ENCODE data around the gene PACRG.

Gene PACRG

GRCh38 chr6:162825597-162825996 is 97.8 kb downstream of the PACRG start:
- no peaks in the 10 kb centered on the region for H3K4me1 ChIP-seq (ENCODE audit: control insufficient read depth, insufficient read depth, low read length)
- no peaks in the 10 kb centered on the region for H3K36me3 ChIP-seq (ENCODE audit: control insufficient read depth, insufficient read depth, low read length)
- no CpG with 5 or more reads among the region's 6 CpGs for whole genome bisulfite sequencing (ENCODE audit: insufficient coverage, insufficient read length)
- no peak for DNase-seq (ENCODE audit: low read depth, low spot score)
- no peaks in the 10 kb centered on the region for H3K9me3 ChIP-seq (ENCODE audit: control insufficient read depth, insufficient read depth, low read length)
- no peak overlapping the region for H3K27ac ChIP-seq (ENCODE audit: low read length)
- H3K27me3 ChIP-seq (ENCODE audit: control insufficient read depth, insufficient read depth, low read length), result no peaks in the 10 kb centered on the region
- no peak overlapping the region for H3K4me3 ChIP-seq (ENCODE audit: low read length)

- WGBS (ENCODE audit: insufficient coverage, insufficient read length), result no CpG with 5 or more reads among the region's 8 CpGs
Observed at GRCh38 chr6:162829013-162829742, 101.4 kb downstream of the PACRG start.

GRCh38 chr6:162833776-162834175 is 106.0 kb downstream of the PACRG start:
- no peak overlapping the region for H3K27ac ChIP-seq (ENCODE audit: low read length)
- DNase-seq (ENCODE audit: low read depth, low spot score), result no peak
- WGBS (ENCODE audit: insufficient coverage, insufficient read length), result no CpG with 5 or more reads among the region's 4 CpGs

More at GRCh38 chr6:162829013-162829742, 101.4 kb downstream of the PACRG start:
- H3K4me1 ChIP-seq (ENCODE audit: control insufficient read depth, insufficient read depth, low read length), result no peaks in the 10 kb centered on the region
- no peak for DNase-seq (ENCODE audit: low read depth, low spot score)
- H3K9me3 ChIP-seq (ENCODE audit: control insufficient read depth, insufficient read depth, low read length), result no peaks in the 10 kb centered on the region
- H3K27me3 ChIP-seq (ENCODE audit: control insufficient read depth, insufficient read depth, low read length), result no peaks in the 10 kb centered on the region
- H3K27ac ChIP-seq (ENCODE audit: low read length), result no peak overlapping the region
- H3K36me3 ChIP-seq (ENCODE audit: control insufficient read depth, insufficient read depth, low read length), result no peaks in the 10 kb centered on the region
- no peak overlapping the region for H3K4me3 ChIP-seq (ENCODE audit: low read length)

GRCh38 chr6:162845972-162846371 is 118.2 kb downstream of the PACRG start:
- Histone ChIP-seq H3K4me1 (ENCODE audit: control insufficient read depth, insufficient read depth, low read length) (no peaks in the 10 kb centered on the region; the same call in 1 of the 2 replicates), H3K9me3 (ENCODE audit: control insufficient read depth, insufficient read depth, low read length) (no peaks in the 10 kb centered on the region), H3K27me3 (ENCODE audit: control insufficient read depth, insufficient read depth, low read length) (no peaks in the 10 kb centered on the region), H3K27ac (ENCODE audit: low read length) (no peak overlapping the region), H3K36me3 (ENCODE audit: control insufficient read depth, insufficient read depth, low read length) (no peaks in the 10 kb centered on the region), H3K4me3 (ENCODE audit: low read length) (no peak overlapping the region)
- no peak for DNase-seq (ENCODE audit: low read depth, low spot score)
- WGBS (ENCODE audit: insufficient coverage, insufficient read length), result no CpG with 5 or more reads among the region's 9 CpGs

More at GRCh38 chr6:162833776-162834175, 106.0 kb downstream of the PACRG start:
- Histone ChIP-seq H3K36me3 (ENCODE audit: control insufficient read depth, insufficient read depth, low read length) (no peaks in the 10 kb centered on the region), H3K9me3 (ENCODE audit: control insufficient read depth, insufficient read depth, low read length) (no peaks in the 10 kb centered on the region), H3K27me3 (ENCODE audit: control insufficient read depth, insufficient read depth, low read length) (no peaks in the 10 kb centered on the region), H3K4me3 (ENCODE audit: low read length) (no peak overlapping the region), H3K4me1 (ENCODE audit: control insufficient read depth, insufficient read depth, low read length) (no peaks in the 10 kb centered on the region)

GRCh38 chr6:162846723-162847122 is 118.9 kb downstream of the PACRG start:
- no peak overlapping the region for H3K27ac ChIP-seq (ENCODE audit: low read length)
- WGBS (ENCODE audit: insufficient coverage, insufficient read length), result no CpG with 5 or more reads among the region's 6 CpGs

GRCh38 chr6:162849269-162849668 is 121.5 kb downstream of the PACRG start:
- no peaks in the 10 kb centered on the region for H3K36me3 ChIP-seq (ENCODE audit: control insufficient read depth, insufficient read depth, low read length)
- no peak overlapping the region for H3K27ac ChIP-seq (ENCODE audit: low read length)
- H3K27me3 ChIP-seq (ENCODE audit: control insufficient read depth, insufficient read depth, low read length), result no peaks in the 10 kb centered on the region
- H3K4me3 ChIP-seq (ENCODE audit: low read length), result no peak overlapping the region
- no peaks in the 10 kb centered on the region for H3K9me3 ChIP-seq (ENCODE audit: control insufficient read depth, insufficient read depth, low read length)
- DNase-seq (ENCODE audit: low read depth, low spot score), result no peak
- no peaks in the 10 kb centered on the region; the same call in 1 of the 2 replicates for H3K4me1 ChIP-seq (ENCODE audit: control insufficient read depth, insufficient read depth, low read length)
- WGBS (ENCODE audit: insufficient coverage, insufficient read length), result no CpG with 5 or more reads among the region's 4 CpGs

More at GRCh38 chr6:162846723-162847122, 118.9 kb downstream of the PACRG start:
- no peak for DNase-seq (ENCODE audit: low read depth, low spot score)
- Histone ChIP-seq H3K9me3 (ENCODE audit: control insufficient read depth, insufficient read depth, low read length) (no peaks in the 10 kb centered on the region), H3K36me3 (ENCODE audit: control insufficient read depth, insufficient read depth, low read length) (no peaks in the 10 kb centered on the region), H3K4me1 (ENCODE audit: control insufficient read depth, insufficient read depth, low read length) (no peaks in the 10 kb centered on the region; the same call in 1 of the 2 replicates), H3K27me3 (ENCODE audit: control insufficient read depth, insufficient read depth, low read length) (no peaks in the 10 kb centered on the region), H3K4me3 (ENCODE audit: low read length) (no peak overlapping the region)

- H3K27me3 ChIP-seq (ENCODE audit: control insufficient read depth, insufficient read depth, low read length), result no peaks in the 10 kb centered on the region
- no peak overlapping the region for H3K27ac ChIP-seq (ENCODE audit: low read length)
- H3K36me3 ChIP-seq (ENCODE audit: control insufficient read depth, insufficient read depth, low read length), result no peaks in the 10 kb centered on the region
- H3K9me3 ChIP-seq (ENCODE audit: control insufficient read depth, insufficient read depth, low read length), result no peaks in the 10 kb centered on the region
- H3K4me1 ChIP-seq (ENCODE audit: control insufficient read depth, insufficient read depth, low read length), result no peaks in the 10 kb centered on the region; the same call in 1 of the 2 replicates
- H3K4me3 ChIP-seq (ENCODE audit: low read length), result no peak overlapping the region
- no CpG with 5 or more reads among the region's 6 CpGs for WGBS (ENCODE audit: insufficient coverage, insufficient read length)
- DNase-seq (ENCODE audit: low read depth, low spot score), result no peak
Observed at GRCh38 chr6:162852192-162852591, 124.4 kb downstream of the PACRG start.

GRCh38 chr6:162852840-162853577 is 125.2 kb downstream of the PACRG start:
- H3K36me3 ChIP-seq (ENCODE audit: control insufficient read depth, insufficient read depth, low read length), result no peaks in the 10 kb centered on the region
- H3K4me3 ChIP-seq (ENCODE audit: low read length), result no peak overlapping the region
- H3K9me3 ChIP-seq (ENCODE audit: control insufficient read depth, insufficient read depth, low read length), result no peaks in the 10 kb centered on the region
- H3K4me1 ChIP-seq (ENCODE audit: control insufficient read depth, insufficient read depth, low read length), result peaks cover 2% of the 10 kb centered on the region; the same call in 1 of the 2 replicates
- DNase-seq (ENCODE audit: low read depth, low spot score), result no peak
- WGBS (ENCODE audit: insufficient coverage, insufficient read length), result no CpG with 5 or more reads among the region's 9 CpGs
- H3K27ac ChIP-seq (ENCODE audit: low read length), result no peak overlapping the region
- no peaks in the 10 kb centered on the region for H3K27me3 ChIP-seq (ENCODE audit: control insufficient read depth, insufficient read depth, low read length)

GRCh38 chr6:162854228-162854627 is 126.5 kb downstream of the PACRG start:
- no peak overlapping the region for H3K27ac ChIP-seq (ENCODE audit: low read length)
- H3K36me3 ChIP-seq (ENCODE audit: control insufficient read depth, insufficient read depth, low read length), result no peaks in the 10 kb centered on the region
- H3K27me3 ChIP-seq (ENCODE audit: control insufficient read depth, insufficient read depth, low read length), result no peaks in the 10 kb centered on the region
- H3K4me3 ChIP-seq (ENCODE audit: low read length), result no peak overlapping the region
- H3K4me1 ChIP-seq (ENCODE audit: control insufficient read depth, insufficient read depth, low read length), result peaks cover 2% of the 10 kb centered on the region; the same call in 1 of the 2 replicates
- no CpG with 5 or more reads among the region's 1 CpG for WGBS (ENCODE audit: insufficient coverage, insufficient read length)
- no peak for DNase-seq (ENCODE audit: low read depth, low spot score)
- H3K9me3 ChIP-seq (ENCODE audit: control insufficient read depth, insufficient read depth, low read length), result no peaks in the 10 kb centered on the region

- Histone ChIP-seq H3K4me3 (ENCODE audit: low read length) (no peak overlapping the region), H3K9me3 (ENCODE audit: control insufficient read depth, insufficient read depth, low read length) (no peaks in the 10 kb centered on the region), H3K4me1 (ENCODE audit: control insufficient read depth, insufficient read depth, low read length) (peaks cover 2% of the 10 kb centered on the region; the same call in 1 of the 2 replicates), H3K27me3 (ENCODE audit: control insufficient read depth, insufficient read depth, low read length) (no peaks in the 10 kb centered on the region), H3K27ac (ENCODE audit: low read length) (no peak overlapping the region), H3K36me3 (ENCODE audit: control insufficient read depth, insufficient read depth, low read length) (no peaks in the 10 kb centered on the region)
- no CpG with 5 or more reads among the region's 20 CpGs for WGBS (ENCODE audit: insufficient coverage, insufficient read length)
- no peak for DNase-seq (ENCODE audit: low read depth, low spot score)
Observed at GRCh38 chr6:162854734-162855191, 127.0 kb downstream of the PACRG start.
